Right cardiac atrium (tissue), 5 donors: ENCODE results near the gene GADD45B. TPM values are rescaled to one million over a fixed set of nuclear protein-coding genes. Genes with fewer than 3 reads are reported as not detected.
A peak's percentile ranks its signal among the peaks of the same experiment; 100 is the strongest.

Source experiments
- ATAC-seq, 2 donors: fragments of 200-7000 bp; cut with Tn5 transposase; one replicate each; pipeline versions ENCODE4 v1.8.0 to v1.9.1; 2020; ENCODE audit warnings: moderate library complexity in 2 of 2, mild to moderate bottlenecking in 1 of 2
- DNase-seq, 3 donors: peaks; one replicate each; pipeline ENCODE4 v3.0.0-alpha.2; 2020
- H3K27ac ChIP-seq: one replicate; pipeline ENCODE4 v1.5.1; 2013; ENCODE audit warnings: mild to moderate bottlenecking, low read length, control low read depth, moderate library complexity
- H3K27me3 ChIP-seq: one replicate; pipeline ENCODE4 v1.6.1; 2013; ENCODE audit not compliant: control insufficient read depth, insufficient read depth
- H3K4me1 ChIP-seq: one replicate; pipeline ENCODE4 v1.6.1; 2013; ENCODE audit warnings: low read length; ENCODE audit not compliant: control insufficient read depth, insufficient read depth
- H3K4me3 ChIP-seq: one replicate; pipeline ENCODE4 v1.5.1; 2013; ENCODE audit warnings: low read length, control low read depth
- H3K9me3 ChIP-seq: one replicate; pipeline ENCODE4 v1.6.1; 2013; ENCODE audit warnings: low read length; ENCODE audit not compliant: control insufficient read depth
- WGBS: extraction: QIAGEN DNeasy Blood & Tissue Kit; methylation state at CpG from one replicate; pipeline ENCODE4 v1.1.7; 2013; 5-methylcytosine and 5-hydroxymethylcytosine counted together
- intact Hi-C, 4 donors: fragments of 100-400 bp; cut with DNase I; formaldehyde crosslinking; loops; one replicate each; pipeline versions ENCODE4 v1.11.0 to v1.14.0; 2022 to 2023
- polyA plus RNA-seq: library from polyadenylated mRNA; stranded (reverse); fragments of 200-250 nt; gene quantifications from one replicate; pipeline ENCODE4 v1.2.3, GENCODE V29; 2013
- total RNA-seq, 4 donors: library from RNA; stranded (reverse); fragmentation: NEBNext Ultra II Directional; extraction: Animal tissue kit (Norgen Biotek cat#: 25700); gene quantifications; one replicate each; pipeline ENCODE4 v1.2.1, GENCODE V29; 2021
- donor health status: healthy with polysubstance abuse.
- donor health status: DM: no; HTN: yes; CAD: no.
- donor health status: DM: no; HTN: no; CAD: no.
- donor health status: DM: no; HTN: yes; CAD: no; lungs with severe emphysema.
- donor health status: DM: yes; HTN: yes; CAD: no.

Gene GADD45B
- total and polyA plus RNA-seq, 5 donors, result 52.4 to 205 (median 104) TPM

GRCh38 chr19:2432131-2432848 lies 43.6 kb upstream of the GADD45B start:
- intact Hi-C loops, result no loop called here
- H3K9me3 ChIP-seq, result no peaks in the 10 kb centered on the region
- WGBS, result 95% methylated on average over 25 of the region's 25 CpGs
- DNase-seq (peak in 2 of 3 donors; percentile 48 to 60), ATAC-seq (no peak)
- no peaks in the 10 kb centered on the region for H3K27me3 ChIP-seq
- H3K4me1 ChIP-seq, result no peaks in the 10 kb centered on the region
- H3K4me3 ChIP-seq, result no peak overlapping the region
- no peak overlapping the region for H3K27ac ChIP-seq

GRCh38 chr19:2433854-2434253 lies 42.1 kb upstream of the GADD45B start:
- WGBS, result 94% methylated on average over 30 of the region's 30 CpGs
- DNase-seq (peak in 2 of 3 donors; percentile 41 to 48), ATAC-seq (no peak)
- Histone ChIP-seq H3K4me1 (no peaks in the 10 kb centered on the region), H3K4me3 (no peak overlapping the region), H3K27ac (no peak overlapping the region), H3K27me3 (no peaks in the 10 kb centered on the region), H3K9me3 (no peaks in the 10 kb centered on the region)
- intact Hi-C loops, result no loop called here

- Histone ChIP-seq H3K4me3 (no peak overlapping the region), H3K27ac (no peak overlapping the region), H3K27me3 (no peaks in the 10 kb centered on the region), H3K4me1 (no peaks in the 10 kb centered on the region), H3K9me3 (no peaks in the 10 kb centered on the region)
- ATAC-seq (no peak), DNase-seq (peak in 1 of 3 donors; percentile 45)
- intact Hi-C loops, result no loop called here
- WGBS, result 92% methylated on average over 22 of the region's 22 CpGs
Observed at GRCh38 chr19:2434267-2434666, 41.7 kb upstream of the GADD45B start.

DNA sequence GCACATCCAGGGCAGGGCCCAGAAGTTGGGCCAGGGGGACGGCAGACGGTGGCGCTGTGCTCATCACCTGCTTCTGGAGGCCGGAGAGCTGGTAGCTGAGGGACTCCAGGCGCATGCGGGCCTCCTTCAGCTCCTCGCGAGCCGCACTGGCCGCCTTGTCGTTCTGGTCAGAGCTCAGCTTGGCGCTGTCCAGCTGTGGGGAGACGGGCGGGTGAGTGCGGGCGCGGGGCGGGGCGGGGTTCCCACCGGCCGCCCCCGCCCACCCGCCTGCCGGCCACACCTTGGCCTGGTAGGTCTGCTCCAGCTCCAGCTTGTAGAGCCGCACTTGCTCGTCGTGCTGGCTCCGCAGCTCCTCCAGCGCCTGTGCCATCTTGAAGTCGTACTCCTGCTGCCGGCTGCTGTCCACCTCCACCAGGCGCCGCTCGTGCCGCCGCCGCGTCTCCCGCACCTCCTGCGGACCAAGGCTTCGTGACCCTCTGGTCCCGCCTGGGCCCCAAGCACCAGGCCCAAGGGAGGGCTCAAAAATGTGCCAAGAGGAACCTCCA lies 41.1 kb upstream of the GADD45B start:
- H3K4me3 ChIP-seq, result no peak overlapping the region
- H3K27me3 ChIP-seq, result no peaks in the 10 kb centered on the region
- ATAC-seq (no peak), DNase-seq (peak in 2 of 3 donors; percentile 45 to 53)
- H3K27ac ChIP-seq, result no peak overlapping the region
- no peaks in the 10 kb centered on the region for H3K9me3 ChIP-seq
- intact Hi-C loops, result no loop called here
- 95% methylated on average over 42 of the region's 42 CpGs for WGBS
- no peaks in the 10 kb centered on the region for H3K4me1 ChIP-seq

DNA sequence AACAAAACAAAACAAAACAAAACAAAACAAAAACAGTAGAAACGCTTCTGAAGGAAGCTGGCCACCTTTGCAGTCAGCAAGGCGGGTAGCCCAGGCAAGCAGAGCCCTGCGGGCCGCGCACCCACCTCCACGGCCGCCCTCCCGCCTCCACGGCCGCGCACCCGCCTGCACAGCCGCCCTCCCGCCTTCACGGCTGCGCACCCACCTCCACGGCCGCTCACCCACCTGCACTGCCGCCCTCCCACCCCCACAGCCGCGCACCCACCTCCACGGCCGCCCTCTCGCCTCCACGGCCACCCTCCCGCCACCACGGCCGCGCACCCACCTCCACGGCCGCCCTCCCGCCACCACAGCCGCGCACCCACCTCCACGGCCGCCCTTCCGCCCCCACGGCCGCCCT lies 39.5 kb upstream of the GADD45B start:
- DNase-seq, result peak in 2 of 3 donors; percentile 27 to 36
- Histone ChIP-seq H3K27me3 (no peaks in the 10 kb centered on the region), H3K9me3 (no peaks in the 10 kb centered on the region), H3K27ac (no peak overlapping the region), H3K4me3 (no peak overlapping the region), H3K4me1 (no peaks in the 10 kb centered on the region)
- 96% methylated on average over 39 of the region's 39 CpGs for WGBS
- ATAC-seq, result no peak
- intact Hi-C loops, result no loop called here

DNA sequence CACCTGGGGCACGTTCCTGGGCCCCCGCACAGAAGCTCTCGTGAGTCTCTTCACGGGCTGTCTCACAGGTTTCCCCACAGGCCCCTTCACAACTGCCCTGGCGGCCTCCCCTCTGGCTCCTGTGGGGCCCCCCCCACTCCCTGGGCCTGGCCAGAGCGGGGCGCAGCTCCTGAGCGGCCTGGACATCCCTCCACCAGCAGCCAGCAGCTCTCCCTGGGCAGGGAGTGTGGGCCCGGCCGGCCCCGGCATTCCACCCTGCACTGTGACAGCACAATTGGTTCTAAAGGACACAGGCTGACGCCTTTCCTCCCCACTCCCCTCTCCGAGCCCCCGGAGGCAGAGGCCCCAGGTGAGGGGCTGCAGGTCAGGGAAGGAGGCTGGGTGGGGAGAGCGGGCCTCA lies 39.0 kb upstream of the GADD45B start:
- no peaks in the 10 kb centered on the region for H3K9me3 ChIP-seq
- H3K27ac ChIP-seq, result no peak overlapping the region
- H3K4me1 ChIP-seq, result no peaks in the 10 kb centered on the region
- intact Hi-C loops, result no loop called here
- peak in 2 of 3 donors; percentile 26 to 43 for DNase-seq
- no peak for ATAC-seq
- 94% methylated on average over 15 of the region's 15 CpGs for WGBS
- H3K27me3 ChIP-seq, result no peaks in the 10 kb centered on the region
- H3K4me3 ChIP-seq, result no peak overlapping the region

DNA sequence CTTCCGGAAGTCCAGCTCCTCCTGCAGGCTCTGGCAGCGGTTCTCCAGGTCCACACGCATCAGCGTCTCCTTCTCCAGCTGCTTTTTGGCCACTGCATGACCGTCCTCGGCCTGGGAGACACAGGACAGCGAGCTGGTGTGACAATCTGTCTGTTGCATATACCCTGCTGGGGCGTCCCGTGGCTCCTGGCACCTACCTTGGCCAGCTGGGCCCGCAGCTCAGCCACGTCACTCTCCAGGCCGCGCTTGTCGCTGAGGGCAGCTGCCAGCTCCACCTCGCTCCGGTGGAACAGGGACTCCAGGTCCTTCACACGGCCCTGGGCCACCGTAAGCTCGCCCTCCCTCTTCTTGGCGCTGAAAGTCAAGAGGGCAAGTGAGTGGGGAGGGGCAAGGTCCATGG lies 37.7 kb upstream of the GADD45B start:
- no peak for ATAC-seq
- no peaks in the 10 kb centered on the region for H3K27me3 ChIP-seq
- no peak overlapping the region for H3K27ac ChIP-seq
- peak in 2 of 3 donors; percentile 29 to 30 for DNase-seq
- H3K4me3 ChIP-seq, result no peak overlapping the region
- no peaks in the 10 kb centered on the region for H3K9me3 ChIP-seq
- no peaks in the 10 kb centered on the region for H3K4me1 ChIP-seq
- intact Hi-C loops, result no loop called here
- 94% methylated on average over 20 of the region's 20 CpGs for WGBS

DNA sequence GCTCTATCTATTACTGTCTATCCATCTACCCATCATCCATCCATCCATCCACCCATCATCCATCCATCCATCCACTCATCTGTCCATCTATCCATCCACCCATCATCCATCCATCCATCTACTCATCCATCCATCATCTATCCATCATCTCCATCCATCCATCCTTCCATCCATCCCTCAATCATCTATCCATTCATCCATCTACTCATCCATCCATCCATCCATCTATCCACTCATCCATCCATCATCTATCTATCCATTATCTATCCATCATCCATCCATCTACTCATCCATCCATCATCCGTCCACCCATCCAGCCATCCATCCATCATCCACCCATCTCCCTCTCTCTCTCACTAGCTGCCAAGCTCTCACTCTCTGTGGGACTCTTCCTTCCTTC lies 35.4 kb upstream of the GADD45B start:
- intact Hi-C loops, result no loop called here
- no peak for ATAC-seq
- no peaks in the 10 kb centered on the region for H3K4me1 ChIP-seq
- no peak overlapping the region for H3K4me3 ChIP-seq
- 100% methylated on average over 1 of the region's 1 CpG for WGBS
- no peaks in the 10 kb centered on the region for H3K9me3 ChIP-seq
- no peaks in the 10 kb centered on the region for H3K27me3 ChIP-seq
- DNase-seq, result no peak
- H3K27ac ChIP-seq, result no peak overlapping the region

GRCh38 chr19:2441096-2441752 lies 34.7 kb upstream of the GADD45B start:
- ATAC-seq, result no peak
- 97% methylated on average over 26 of the region's 26 CpGs for WGBS

DNA sequence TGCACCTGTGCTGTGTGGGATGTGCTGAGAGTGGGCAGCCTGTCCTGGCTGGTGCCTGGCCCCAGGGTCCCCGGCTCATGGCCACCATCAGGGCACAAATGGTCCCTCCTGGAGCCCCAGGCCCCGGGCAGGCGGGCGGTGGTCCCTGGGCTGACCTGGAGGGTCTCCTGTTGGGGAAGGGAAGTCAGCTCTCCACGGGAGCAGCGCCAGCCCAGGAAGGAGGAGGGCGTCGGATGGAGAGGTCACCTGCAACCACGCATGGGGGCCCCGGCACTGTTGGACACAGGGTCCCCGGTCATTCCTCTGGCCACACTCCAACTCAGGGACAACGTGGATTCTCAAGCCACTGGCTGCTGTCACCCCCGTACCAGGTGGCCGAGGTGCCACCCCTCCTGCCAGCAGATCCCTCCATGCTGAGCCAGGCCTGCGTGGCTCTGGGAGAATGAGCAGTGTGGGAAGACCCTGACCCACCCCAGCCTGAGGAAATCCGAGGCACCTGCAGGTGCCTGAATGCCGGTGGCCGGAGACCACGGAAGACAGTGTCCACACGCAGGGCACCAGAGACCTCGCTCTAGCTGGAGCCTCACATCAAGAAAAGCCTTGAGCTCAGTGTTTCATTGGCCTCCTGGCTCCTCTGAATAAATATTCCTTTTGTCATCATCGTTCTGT lies 32.7 kb upstream of the GADD45B start:
- no peaks in the 10 kb centered on the region for H3K9me3 ChIP-seq
- H3K4me1 ChIP-seq, result no peaks in the 10 kb centered on the region
- H3K27ac ChIP-seq, result no peak overlapping the region
- ATAC-seq (no peak), DNase-seq (peak in 2 of 3 donors; percentile 51)
- WGBS, result 91% methylated on average over 22 of the region's 22 CpGs
- H3K4me3 ChIP-seq, result no peak overlapping the region
- H3K27me3 ChIP-seq, result no peaks in the 10 kb centered on the region
- intact Hi-C loops, result no loop called here

More at GRCh38 chr19:2441096-2441752, 34.7 kb upstream of the GADD45B start:
- Histone ChIP-seq H3K27me3 (no peaks in the 10 kb centered on the region), H3K9me3 (no peaks in the 10 kb centered on the region), H3K27ac (no peak overlapping the region), H3K4me3 (no peak overlapping the region), H3K4me1 (no peaks in the 10 kb centered on the region)
- DNase-seq, result peak in 2 of 3 donors; percentile 37 to 46
- intact Hi-C loops, result no loop called here

- Histone ChIP-seq H3K4me1 (no peaks in the 10 kb centered on the region), H3K27ac (no peak overlapping the region), H3K9me3 (no peaks in the 10 kb centered on the region), H3K4me3 (no peak overlapping the region), H3K27me3 (no peaks in the 10 kb centered on the region)
- DNase-seq (peak in 1 of 3 donors; percentile 35), ATAC-seq (no peak)
- intact Hi-C loops, result no loop called here
- 87% methylated on average over 17 of the region's 17 CpGs for WGBS
Observed at GRCh38 chr19:2443785-2444182, 32.1 kb upstream of the GADD45B start.
